ENCODE data around the gene PVRIG.
"Not testable (repeated sequence)": the region's sequence is repeated elsewhere in the genome, so short reads cannot be mapped to it uniquely, and the experiment has no call there.

PVRIG gene

DNA sequence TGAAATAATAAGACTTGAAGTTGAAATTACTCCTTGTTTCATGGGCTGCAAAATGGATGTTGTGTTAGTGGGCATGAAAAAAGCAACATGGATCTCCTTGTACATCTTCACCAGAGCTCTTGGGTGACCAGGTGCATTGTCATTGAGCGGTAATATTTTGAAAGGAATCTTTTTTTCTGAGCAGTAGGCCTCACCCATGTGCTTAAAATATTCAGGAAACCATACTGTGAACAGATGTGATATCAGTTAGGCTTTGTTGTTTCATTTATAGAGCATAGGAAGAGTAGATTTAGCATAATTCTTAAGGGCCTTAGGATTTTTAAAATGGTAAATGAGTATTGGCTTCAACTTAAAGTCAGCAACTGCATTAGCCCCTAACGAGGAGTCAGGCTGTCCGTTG lies 26.8 kb upstream of the PVRIG start:
- no peak for DNase-seq (ENCODE audit: low read depth in 3 of 3, low spot score in 1 of 3)

DNA sequence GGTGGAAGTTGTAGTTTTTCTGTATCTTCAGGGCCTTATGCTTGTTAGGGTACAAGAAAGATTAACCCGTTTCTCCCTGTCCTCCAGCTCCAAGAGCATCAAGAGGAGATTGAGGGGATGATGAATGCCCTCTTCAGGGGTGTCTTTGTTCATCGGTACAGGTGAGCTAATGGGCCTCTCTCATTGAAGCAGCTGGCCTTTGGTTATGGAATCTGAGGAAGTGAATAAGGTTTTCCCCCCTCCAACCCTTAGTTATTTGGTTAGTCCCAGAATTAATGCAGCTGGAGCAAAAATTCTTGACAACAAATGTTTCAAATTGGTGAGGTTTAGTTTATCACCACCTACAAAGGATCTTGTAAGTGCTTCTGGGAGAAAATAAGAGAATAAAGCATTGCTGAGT lies 24.5 kb upstream of the PVRIG start:
- DNase-seq (ENCODE audit: low read depth in 3 of 3, low spot score in 1 of 3), result no peak

DNA sequence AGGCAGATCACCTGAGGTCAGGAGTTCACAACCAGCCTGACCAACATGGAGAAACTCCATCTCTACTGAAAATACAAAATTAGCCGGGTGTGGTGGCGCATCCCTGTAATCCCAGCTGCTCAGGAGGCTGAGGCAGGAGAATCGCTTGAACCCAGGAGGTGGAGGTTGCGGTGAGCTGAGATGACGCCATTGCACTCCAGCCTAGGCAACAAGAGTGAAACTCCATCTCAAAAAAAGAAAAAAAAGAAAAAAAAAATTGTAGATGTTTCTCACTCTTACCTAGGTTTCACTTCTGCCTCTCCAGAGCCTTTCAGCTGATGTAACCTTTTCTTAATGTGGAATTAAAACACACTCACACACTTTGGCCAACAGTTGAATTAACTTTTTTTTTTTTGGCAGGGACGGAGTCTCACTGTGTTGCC lies 23.8 kb upstream of the PVRIG start:
- DNase-seq (ENCODE audit: low read depth in 3 of 3, low spot score in 1 of 3), result not testable (repeated sequence)

DNA sequence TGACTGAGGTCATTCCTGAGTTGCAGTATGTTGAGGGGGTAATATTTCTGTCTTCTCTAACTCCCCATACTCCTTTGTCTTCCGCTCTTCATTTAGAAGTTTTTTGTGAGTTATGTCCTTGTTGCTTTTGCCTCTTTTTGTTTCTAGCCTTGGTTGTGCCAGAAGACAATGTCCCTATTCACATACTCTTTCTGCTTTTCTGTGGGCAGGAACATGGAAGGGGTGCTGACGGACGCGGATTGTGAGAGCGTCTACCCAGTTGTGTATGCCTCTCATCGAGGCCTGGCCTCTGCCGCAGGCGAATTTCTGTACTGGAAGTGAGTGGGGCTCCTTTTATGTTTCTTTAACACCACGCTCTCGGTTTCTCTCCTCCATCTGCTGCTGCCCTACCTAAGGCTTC lies 21.5 kb upstream of the PVRIG start:
- DNase-seq (ENCODE audit: low read depth in 3 of 3, low spot score in 1 of 3), result no peak

DNA sequence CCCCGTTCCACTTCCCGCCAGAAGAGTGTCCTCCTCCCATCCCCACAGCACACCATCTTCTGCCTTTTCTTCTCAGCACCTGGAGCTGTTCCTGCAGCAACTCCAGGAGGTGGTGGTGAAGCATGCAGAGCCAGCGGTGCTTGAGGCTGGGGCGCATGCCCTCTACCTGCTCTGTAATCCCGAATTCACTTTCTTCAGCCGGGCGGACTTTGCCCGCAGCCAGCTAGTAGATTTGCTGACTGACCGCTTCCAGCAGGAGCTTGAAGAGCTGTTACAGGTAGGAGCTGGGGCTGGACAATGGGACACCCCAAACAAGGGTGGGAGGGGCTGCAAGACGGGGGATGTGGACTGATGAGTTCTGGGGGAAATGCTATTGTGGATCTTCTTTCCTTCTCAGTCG lies 19.1 kb upstream of the PVRIG start:
- no peak for DNase-seq (ENCODE audit: low read depth in 3 of 3, low spot score in 1 of 3)

DNA sequence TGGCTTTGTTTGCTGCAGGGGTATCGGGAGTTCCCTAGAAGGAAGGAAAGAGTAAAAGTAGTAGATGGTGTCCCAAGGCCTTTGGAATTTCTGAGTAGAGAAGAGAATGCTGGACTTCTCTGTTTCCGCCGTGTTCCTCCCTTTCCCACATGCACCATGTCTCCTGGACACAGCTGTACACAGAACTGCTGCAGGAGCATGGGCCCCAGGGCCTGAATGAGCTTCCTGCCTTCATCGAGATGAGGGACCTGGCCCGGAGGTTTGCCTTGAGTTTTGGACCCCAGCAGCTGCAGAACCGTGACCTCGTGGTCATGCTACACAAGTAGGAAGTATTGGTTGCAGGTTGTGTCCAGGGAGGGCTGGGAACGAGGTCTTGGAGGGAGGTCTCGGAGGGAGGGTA lies 15.3 kb upstream of the PVRIG start:
- DNase-seq (ENCODE audit: low read depth in 3 of 3, low spot score in 1 of 3), result no peak

DNA sequence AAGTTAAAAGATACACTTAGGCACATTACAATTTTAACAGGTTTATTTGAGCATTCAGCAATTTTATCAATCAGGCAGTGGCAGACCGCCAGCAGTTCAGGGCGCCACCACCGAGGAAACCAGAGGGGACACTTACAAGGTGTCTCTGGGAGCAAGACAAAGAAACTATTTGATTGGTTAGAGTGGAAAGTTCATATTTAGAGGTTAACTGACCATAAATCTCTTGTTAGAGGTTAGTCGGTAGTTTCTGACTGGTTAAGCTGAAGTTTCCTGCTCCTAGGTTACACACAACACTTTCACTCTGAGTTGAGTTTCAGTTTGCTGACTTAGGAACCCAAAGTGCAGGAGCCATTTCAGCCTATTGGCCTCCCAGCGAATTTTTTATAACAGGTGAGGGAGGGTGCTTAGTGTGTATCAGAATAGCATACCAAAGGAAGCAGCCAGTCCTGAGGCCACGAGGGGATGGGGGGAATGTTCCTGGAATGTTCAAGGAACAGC lies 10.8 kb upstream of the PVRIG start:
- no peak for DNase-seq (ENCODE audit: low read depth in 3 of 3, low spot score in 1 of 3)

DNA sequence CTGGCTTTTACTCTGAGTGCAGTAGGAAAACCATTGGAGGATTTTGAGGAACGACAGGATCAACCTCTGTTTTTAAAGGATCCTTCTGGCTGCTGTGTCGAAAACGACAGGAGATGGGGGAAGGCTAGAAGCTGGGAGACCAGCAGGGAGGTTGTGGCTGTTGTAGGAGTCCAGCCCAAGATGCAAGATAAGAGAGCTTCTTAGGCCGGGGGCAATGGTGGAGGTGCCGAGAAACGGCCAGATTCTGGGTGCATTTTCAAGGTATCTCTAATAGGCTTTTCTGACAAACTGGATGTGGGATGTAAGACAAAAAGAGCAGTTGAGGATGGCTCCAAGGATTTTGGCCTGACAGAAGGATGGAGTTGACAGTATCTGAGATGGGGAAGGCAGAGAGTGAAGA lies 10.3 kb upstream of the PVRIG start:
- no peak for DNase-seq (ENCODE audit: low read depth in 3 of 3, low spot score in 1 of 3)

DNA sequence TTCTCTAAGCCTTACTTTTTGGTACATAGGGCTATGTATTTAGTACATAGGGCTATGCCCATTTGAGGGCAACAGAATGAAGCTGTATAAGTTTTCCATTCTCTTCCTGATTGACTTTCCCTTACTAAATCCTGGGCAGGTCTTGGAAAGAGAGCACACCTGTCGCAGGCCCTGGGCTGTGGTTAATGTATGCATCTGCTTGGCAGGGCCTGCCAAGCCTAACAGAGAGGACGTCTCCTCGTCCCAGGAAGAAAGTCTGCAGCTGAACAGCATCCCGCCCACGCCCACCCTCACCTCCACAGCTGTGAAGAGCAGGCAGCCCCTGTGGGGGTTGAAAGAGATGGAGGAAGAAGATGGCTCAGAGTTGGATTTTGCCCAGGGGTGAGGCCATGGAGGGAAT lies 8.9 kb upstream of the PVRIG start:
- no peak for DNase-seq (ENCODE audit: low read depth in 3 of 3, low spot score in 1 of 3)

DNA sequence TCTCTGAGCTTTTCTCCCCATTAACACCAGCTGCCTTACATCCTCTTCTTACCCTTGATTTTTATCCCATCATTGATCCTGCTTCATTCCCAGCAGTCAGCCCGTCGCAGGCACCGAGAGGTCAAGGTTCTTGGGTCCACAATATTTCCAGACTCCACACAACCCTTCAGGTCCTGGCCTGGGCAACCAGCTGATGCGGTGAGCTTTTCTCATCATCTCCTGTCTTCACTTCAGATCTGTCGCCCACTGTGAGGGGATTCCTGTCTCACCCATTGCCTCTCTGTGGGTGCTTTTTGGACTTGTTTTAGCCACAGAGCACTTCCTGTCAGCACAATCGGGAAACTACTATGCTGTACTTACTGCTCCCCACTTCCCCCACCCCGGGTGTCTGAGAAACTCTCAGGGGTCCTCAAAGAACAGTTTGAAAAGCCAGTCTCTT lies 8.4 kb upstream of the PVRIG start:
- DNase-seq (ENCODE audit: low read depth in 3 of 3, low spot score in 1 of 3), result no peak

DNA sequence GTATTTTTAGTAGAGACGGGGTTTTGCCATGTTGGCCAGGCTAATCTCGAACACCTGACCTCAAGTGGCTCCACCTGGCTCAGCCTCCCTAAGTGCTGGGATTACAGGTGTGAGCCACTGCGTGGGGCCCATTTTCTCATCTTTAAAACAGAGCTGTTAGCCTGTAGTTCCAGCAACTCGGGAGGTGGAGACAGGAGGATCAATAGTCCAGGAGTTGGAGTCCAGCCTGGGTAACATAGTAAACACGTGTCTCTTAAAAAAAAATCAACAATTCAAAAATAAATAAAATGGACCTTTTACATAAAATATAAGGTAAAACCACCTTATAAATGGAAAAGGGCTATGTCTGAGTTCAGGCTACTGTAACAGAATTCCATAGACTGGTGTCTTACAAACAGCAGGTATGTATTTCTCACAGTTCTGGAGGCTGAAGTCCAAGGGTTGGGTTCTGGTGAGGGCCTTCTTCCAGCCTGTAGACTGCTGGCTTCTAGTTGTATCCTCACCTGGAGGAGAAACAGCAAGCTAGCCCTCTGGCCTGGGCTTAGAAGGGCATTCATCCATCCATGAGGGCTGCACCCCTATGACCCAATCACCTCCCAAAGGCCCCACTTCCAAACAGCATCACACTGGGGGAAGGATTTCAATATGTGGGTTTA lies 7.0 kb upstream of the PVRIG start:
- no peak for DNase-seq (ENCODE audit: low read depth in 3 of 3, low spot score in 1 of 3)

DNA sequence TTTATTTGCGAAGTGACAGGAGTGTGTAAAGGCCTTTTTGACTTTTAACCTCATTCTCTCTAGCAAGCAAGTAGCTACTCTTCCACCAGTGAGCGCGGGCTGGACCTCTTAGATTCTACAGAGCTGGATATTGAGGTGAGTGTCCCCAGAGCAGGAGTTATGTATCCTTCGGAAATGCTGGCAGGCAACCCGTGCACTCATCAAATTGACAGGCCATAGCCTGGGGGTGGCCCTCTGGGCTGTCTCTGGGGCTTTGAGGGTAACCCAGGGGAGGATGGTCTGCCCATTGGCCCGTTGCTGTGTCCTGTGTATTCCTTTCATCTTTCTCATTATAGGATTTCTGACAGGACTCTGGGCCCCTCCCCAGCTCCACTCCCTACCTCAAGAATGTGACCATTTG lies 6.1 kb upstream of the PVRIG start:
- DNase-seq (ENCODE audit: low read depth in 3 of 3, low spot score in 1 of 3), result no peak

DNA sequence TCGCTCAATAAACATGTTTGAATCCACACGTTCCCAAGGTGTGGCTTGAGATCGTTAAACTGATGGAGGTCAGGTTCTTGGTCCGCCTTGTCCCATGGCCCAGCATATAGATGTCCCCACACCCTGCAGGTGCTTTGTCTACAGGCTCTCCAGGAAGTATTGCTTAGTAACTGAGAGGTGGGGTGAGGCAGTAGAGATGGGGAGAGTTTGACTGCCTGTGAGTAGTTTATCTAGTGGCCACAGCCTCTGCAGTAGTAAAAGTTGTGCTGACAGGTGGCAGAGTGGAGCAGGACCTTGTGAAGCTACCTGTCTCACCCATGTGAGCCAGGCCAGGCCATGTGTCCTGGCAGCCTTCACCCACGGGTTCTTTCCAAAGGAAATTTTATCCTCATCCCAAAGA lies 5.4 kb upstream of the PVRIG start:
- DNase-seq (ENCODE audit: low read depth in 3 of 3, low spot score in 1 of 3), result not testable (repeated sequence)

DNA sequence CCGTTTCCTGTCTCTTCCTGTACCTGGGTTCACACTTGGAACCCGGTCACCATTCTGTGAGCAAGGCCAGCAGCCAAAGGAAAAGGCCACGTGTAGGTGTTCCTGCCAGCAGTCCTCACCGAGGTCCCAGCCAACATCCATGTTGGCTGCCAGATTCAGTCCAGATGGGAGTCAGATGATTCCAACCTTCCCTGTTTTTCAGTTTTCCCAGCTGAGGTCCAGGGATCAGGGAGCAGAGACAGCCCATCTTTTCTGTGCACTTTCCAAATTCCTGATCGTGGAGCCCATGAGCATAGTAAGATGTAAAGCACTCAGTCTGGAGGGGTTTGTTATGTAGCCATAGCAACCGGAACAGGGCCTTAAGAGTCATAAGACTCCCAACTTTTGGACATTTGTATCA lies 3.9 kb upstream of the PVRIG start:
- no peak for DNase-seq (ENCODE audit: low read depth in 3 of 3, low spot score in 1 of 3)

DNA sequence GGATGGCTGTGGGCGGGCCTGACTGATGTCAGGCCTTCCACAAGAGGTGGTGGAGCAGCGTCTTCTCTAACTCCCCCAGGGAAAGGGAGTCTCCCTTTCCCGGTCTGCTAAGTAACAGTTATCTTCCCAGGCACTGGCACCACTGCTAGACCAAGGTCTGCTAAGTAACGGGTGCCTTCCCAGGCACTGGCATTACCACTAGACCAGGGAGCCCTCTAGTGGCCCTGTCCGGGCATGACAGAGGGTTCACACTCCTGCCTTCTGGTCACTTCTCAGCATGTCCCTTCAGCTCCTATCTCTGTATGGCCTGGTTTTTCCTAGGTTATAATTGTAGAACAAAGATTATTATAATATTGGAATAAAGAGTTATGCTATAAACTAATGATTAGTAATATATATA lies 1.8 kb upstream of the PVRIG start:
- DNase-seq (ENCODE audit: low read depth in 3 of 3, low spot score in 1 of 3), result peak; percentile 53 to 67 (median 63)

DNA sequence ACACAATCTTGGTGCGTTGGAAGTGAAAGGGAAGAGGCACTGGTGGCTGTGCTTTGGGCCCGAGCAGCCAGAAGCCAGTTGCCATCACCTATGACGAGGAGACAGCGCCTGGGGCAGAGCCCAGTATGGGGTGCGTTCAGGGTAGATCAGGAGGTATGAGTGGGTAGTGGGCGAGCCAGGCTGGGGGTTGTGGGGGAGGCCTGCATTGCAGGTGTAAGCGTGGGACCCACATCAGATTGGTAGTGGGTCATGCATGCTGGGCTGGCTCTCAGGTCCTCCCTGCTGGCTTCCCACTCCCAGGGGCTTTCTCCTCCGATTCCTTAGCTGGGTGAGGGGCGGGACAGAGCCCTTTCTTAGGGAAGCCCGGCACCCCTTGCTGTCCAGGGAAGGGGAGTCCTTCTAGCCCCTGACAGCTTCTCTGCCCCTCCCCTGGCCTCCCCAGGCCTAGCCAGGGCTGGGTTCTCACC lies 445 bp upstream of the PVRIG start:
- DNase-seq (ENCODE audit: low read depth in 3 of 3, low spot score in 1 of 3), result no peak

DNA sequence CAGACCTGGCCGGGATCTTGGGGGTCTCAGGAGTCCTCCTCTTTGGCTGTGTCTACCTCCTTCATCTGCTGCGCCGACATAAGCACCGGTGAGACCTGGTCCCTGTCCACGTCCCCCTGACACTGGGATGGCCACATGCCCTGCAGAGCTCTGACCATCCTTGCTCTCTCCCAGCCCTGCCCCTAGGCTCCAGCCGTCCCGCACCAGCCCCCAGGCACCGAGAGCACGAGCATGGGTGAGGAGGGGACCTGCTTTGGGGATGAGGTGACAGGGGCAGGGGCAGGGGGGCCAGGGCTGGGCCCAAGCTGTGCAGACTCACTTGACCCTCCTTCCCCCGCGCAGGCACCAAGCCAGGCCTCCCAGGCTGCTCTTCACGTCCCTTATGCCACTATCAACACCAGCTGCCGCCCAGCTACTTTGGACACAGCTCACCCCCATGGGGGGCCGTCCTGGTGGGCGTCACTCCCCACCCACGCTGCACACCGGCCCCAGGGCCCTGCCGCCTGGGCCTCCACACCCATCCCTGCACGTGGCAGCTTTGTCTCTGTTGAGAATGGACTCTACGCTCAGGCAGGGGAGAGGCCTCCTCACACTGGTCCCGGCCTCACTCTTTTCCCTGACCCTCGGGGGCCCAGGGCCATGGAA lies 959 bp downstream of the PVRIG start:
- peak in 1 of 3 donors; percentile 25 for DNase-seq (ENCODE audit: low read depth in 3 of 3, low spot score in 1 of 3)

DNA sequence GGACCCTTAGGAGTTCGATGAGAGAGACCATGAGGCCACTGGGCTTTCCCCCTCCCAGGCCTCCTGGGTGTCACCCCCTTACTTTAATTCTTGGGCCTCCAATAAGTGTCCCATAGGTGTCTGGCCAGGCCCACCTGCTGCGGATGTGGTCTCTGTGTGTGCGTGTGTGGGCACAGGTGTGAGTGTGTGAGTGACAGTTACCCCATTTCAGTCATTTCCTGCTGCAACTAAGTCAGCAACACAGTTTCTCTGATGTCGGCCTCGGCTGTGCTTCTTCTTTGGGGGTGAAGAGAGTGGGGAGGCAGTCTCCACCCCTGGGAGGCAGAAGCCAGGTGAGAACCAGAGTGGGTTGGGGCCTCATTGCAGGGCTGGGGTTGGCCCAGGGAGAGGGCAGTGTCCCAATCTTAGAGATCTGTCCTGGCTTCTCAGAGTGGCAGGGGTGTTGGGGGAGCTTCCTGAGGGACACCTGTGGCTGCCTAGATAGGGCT lies 1.5 kb downstream of the PVRIG start:
- peak; percentile 42 to 64 (median 53) for DNase-seq (ENCODE audit: low read depth in 3 of 3, low spot score in 1 of 3)

DNA sequence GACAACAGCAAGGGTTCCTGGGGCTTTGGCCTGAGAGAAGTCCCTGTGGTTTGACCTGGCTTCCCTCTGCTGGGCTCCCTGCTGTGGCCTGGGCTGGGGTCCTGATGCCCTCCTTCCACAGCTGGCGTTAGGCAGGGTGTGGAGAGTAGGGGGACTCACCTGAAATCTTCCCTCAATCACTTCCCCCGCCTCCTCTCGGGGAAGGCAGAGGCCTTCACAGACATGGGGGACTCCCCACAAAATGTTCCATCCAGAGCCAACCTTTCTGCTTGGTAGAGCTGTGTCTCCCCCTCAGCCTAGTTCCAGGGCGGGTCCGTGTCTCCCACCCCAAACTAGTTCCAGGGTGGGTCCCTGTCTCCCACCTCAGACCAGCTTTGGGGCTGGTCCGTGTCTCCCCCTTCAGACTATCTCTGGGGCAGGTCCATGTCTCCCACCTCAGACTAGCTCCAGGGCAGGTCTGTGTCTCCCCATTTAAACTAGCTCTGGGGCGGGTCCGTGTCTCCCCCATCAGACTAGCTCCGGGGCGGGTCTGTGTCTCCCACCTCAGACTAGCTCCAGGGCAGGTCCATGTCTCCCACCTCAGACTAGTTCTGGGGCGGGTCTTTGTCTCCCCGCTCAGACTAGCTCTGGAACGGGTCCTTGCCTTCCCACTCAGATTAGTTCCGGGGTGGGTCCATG lies 2.2 kb downstream of the PVRIG start:
- DNase-seq (ENCODE audit: low read depth in 3 of 3, low spot score in 1 of 3), result no peak

DNA sequence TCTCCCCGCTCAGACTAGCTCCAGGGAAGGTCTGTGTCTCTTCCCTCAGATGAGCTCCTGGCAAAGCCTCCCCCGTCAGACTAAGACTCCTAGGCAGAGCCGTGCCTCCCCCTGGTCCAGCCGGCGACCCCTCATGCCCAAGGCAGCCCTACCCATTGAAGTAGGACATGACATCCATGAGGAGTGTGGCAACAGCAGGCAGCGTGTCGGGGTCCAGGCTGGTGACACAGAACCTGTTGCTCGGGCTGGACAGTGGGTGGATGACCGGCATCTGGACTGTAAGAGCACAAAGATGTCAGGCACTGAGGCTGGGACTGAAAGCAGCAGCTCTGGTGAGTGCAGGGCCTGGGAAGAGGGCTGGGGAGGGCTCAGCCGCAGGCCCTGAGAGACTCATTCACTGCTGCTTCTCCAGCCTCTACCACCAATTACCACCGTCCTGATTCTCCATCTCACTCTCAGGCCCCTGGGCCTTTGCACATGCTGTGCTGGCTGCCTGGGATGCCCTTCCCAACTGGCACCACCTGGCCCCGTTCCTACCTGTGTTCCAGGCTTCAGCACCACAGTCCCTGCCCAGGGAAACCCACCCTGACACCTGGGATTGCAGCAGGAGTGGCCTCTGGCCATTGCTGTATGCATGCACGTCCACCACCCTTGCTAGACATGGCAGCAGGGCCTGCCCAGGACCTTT lies 2.8 kb downstream of the PVRIG start:
- no peak for DNase-seq (ENCODE audit: low read depth in 3 of 3, low spot score in 1 of 3)

DNA sequence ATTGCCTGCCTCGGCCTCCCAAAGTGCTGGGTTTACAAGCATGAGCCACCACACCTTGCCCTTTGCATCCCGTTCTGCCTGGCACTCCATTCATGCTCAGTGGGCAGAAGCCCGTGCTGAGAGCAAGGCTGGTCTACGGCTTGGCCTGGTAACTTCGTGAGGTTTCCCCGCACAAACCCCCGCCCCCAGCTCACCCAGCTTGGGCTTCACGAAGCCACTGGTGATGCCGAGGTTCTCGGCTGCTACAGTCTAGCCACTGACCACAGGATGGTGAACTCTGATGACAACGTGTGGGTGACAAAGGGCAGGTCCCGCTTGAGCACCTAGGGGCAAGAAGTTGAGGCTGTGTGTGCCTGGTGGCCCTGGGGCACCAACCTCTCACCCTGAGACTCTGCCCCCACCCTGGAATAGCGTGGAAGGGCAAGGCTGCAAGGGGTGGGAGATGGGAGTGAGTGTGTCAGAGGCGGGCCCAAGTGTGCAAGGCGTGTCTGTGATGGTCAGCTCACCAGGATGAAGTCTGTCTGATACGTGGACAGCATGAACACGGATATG lies 3.7 kb downstream of the PVRIG start:
- not testable (repeated sequence) for DNase-seq (ENCODE audit: low read depth in 3 of 3, low spot score in 1 of 3)
